Right atrium auricular region (tissue), 2 donors: ENCODE data around the gene HOXA3. TPM values are rescaled to one million over a fixed set of nuclear protein-coding genes. Genes with fewer than 3 reads are reported as not detected.

Experiments
- DNase-seq: peaks from one replicate; pipeline ENCODE4 v3.0.0-alpha.2; 2019; ENCODE audit warnings: low spot score
- H3K27ac ChIP-seq, 2 donors: fragments of 200-600 bp; sonication (generic); 1 replicate in 1 of 2; 2 replicates in 1 of 2; pipeline ENCODE4 v1.5.1; 2016 to 2019
- H3K27me3 ChIP-seq, 2 donors: fragments of 200-600 bp; sonication (generic); one replicate each; pipeline versions ENCODE4 v1.5.1 to v1.6.0; 2017 to 2019
- H3K36me3 ChIP-seq: fragments of 200-600 bp; sonication (generic); one replicate; pipeline ENCODE4 v1.5.1; 2016
- H3K4me1 ChIP-seq, 2 donors: fragments of 200-600 bp; sonication (generic); one replicate each; pipeline versions ENCODE4 v1.5.1 to v1.6.0; 2017 to 2019
- H3K4me3 ChIP-seq, 2 donors: fragments of 200-600 bp; sonication (generic); 1 replicate in 1 of 2; 2 replicates in 1 of 2; pipeline ENCODE4 v1.5.1; 2017 to 2019; ENCODE audit warnings: mild to moderate bottlenecking in 1 of 2, moderate library complexity in 1 of 2
- H3K9me3 ChIP-seq, 2 donors: fragments of 200-600 bp; sonication (generic); one replicate each; pipeline ENCODE4 v1.5.1; 2019
- CTCF ChIP-seq, 2 donors: fragments of 200-600 bp; sonication (generic); IDR thresholded peaks; one replicate each; pipeline ENCODE4 v1.5.1; 2019; ENCODE audit warnings: antibody characterized with exemption in 2 of 2
- total RNA-seq, 2 donors: library from RNA; depleted of rRNA; stranded (reverse); fragments of >200 nt; gene quantifications; one replicate each; pipeline ENCODE4 v1.1.0, GENCODE V29; 2016

HOXA3 gene
- total RNA-seq, 2 donors from 2014 or later, result 0.28 to 0.30 TPM

- no peak for DNase-seq
- H3K36me3 ChIP-seq, result no peaks in the 10 kb centered on the region
- peak overlapping the region in 1 of 2 donors; percentile 18 for H3K4me3 ChIP-seq
- H3K9me3 ChIP-seq, result no peaks in the 10 kb centered on the region
- H3K4me1 ChIP-seq, result peaks cover 0 to 22% of the 10 kb centered on the region in 2 donors
- peaks cover 76 to 77% of the 10 kb centered on the region in 2 donors for H3K27me3 ChIP-seq
- H3K27ac ChIP-seq, result no peak overlapping the region
- TF ChIP-seq CTCF (IDR thresholded peaks at IDR 0.05), result no peak
Observed at GRCh38 chr7:27198871-27199801, 46.8 kb upstream of the HOXA3 start.

- Histone ChIP-seq H3K27me3 (peaks cover 76 to 77% of the 10 kb centered on the region in 2 donors), H3K27ac (no peak overlapping the region), H3K4me1 (peaks cover 0 to 25% of the 10 kb centered on the region in 2 donors)
Observed at GRCh38 chr7:27198138-27198841, 45.9 kb upstream of the HOXA3 start.

GRCh38 chr7:27197137-27198042 is 45.0 kb upstream of the HOXA3 start:
- no peak overlapping the region for H3K27ac ChIP-seq
- peaks cover 0 to 34% of the 10 kb centered on the region in 2 donors for H3K4me1 ChIP-seq

More at GRCh38 chr7:27198138-27198841, 45.9 kb upstream of the HOXA3 start:
- no peak for TF ChIP-seq CTCF (IDR thresholded peaks at IDR 0.05)
- H3K9me3 ChIP-seq, result no peaks in the 10 kb centered on the region
- DNase-seq, result no peak
- H3K36me3 ChIP-seq, result no peaks in the 10 kb centered on the region
- H3K4me3 ChIP-seq, result no peak overlapping the region

GRCh38 chr7:27196287-27196767 is 43.9 kb upstream of the HOXA3 start:
- peak; percentile 74 to 78 for TF ChIP-seq CTCF (IDR thresholded peaks at IDR 0.05)
- Histone ChIP-seq H3K4me3 (no peak overlapping the region), H3K27ac (no peak overlapping the region), H3K9me3 (no peaks in the 10 kb centered on the region), H3K4me1 (peaks cover 0 to 40% of the 10 kb centered on the region in 2 donors), H3K27me3 (peaks cover 73 to 79% of the 10 kb centered on the region in 2 donors), H3K36me3 (no peaks in the 10 kb centered on the region)
- DNase-seq, result peak; percentile 91

More at GRCh38 chr7:27197137-27198042, 45.0 kb upstream of the HOXA3 start:
- no peak for TF ChIP-seq CTCF (IDR thresholded peaks at IDR 0.05)
- Histone ChIP-seq H3K27me3 (peaks cover 75 to 79% of the 10 kb centered on the region in 2 donors), H3K4me3 (no peak overlapping the region), H3K36me3 (no peaks in the 10 kb centered on the region), H3K9me3 (no peaks in the 10 kb centered on the region)
- DNase-seq, result no peak
